Effector memory CD8-positive, alpha-beta T cell (primary cell): ENCODE measurements around the gene SLC35G6.
"Not testable (repeated sequence)": the region's sequence is repeated elsewhere in the genome, so short reads cannot be mapped to it uniquely, and the experiment has no call there.

ENCODE experiments used
- ATAC-seq: fragments of 150-1000 bp; cut with Tn5 transposase; replicated peaks from 2 replicates; pipeline ENCODE4 v1.10.0; 2021; ENCODE audit warnings: mild to moderate bottlenecking, moderate library complexity
- DNase-seq, 3 experiments: peaks; one replicate each; pipeline ENCODE4 v3.0.0; 2021
- H3K27ac Mint-ChIP-seq, 2 donors: one replicate each; pipeline ENCODE4 v1.8.0; 2022; ENCODE audit warnings: mild to moderate bottlenecking in 2 of 2, mixed read lengths in 2 of 2, moderate library complexity in 2 of 2
- H3K27me3 Mint-ChIP-seq, 2 donors: one replicate each; pipeline ENCODE4 v1.8.0; 2022; ENCODE audit warnings: mixed read lengths in 2 of 2
- H3K36me3 Mint-ChIP-seq: one replicate; pipeline ENCODE4 v1.8.0; 2022; ENCODE audit warnings: mild to moderate bottlenecking, moderate library complexity, mixed read lengths; ENCODE audit not compliant: insufficient read depth
- H3K4me1 Mint-ChIP-seq, 2 donors: one replicate each; pipeline ENCODE4 v1.8.0; 2022; ENCODE audit warnings: low read depth in 2 of 2, mixed read lengths in 2 of 2
- H3K4me3 Mint-ChIP-seq, 2 donors: one replicate each; pipeline ENCODE4 v1.8.0; 2022; ENCODE audit warnings: mild to moderate bottlenecking in 2 of 2, mixed read lengths in 2 of 2, moderate library complexity in 2 of 2
- H3K9me3 Mint-ChIP-seq, 2 donors: one replicate each; pipeline ENCODE4 v1.8.0; 2022; ENCODE audit warnings: mixed read lengths in 2 of 2
- total RNA-seq, 9 experiments: gene quantifications; one replicate each; lab custom pipeline; 2026; lab: John Stamatoyannopoulos, UW

The SLC35G6 gene
- total RNA-seq, result 0 to 0.50 (median 0) reads per million in 9 experiments

DNA sequence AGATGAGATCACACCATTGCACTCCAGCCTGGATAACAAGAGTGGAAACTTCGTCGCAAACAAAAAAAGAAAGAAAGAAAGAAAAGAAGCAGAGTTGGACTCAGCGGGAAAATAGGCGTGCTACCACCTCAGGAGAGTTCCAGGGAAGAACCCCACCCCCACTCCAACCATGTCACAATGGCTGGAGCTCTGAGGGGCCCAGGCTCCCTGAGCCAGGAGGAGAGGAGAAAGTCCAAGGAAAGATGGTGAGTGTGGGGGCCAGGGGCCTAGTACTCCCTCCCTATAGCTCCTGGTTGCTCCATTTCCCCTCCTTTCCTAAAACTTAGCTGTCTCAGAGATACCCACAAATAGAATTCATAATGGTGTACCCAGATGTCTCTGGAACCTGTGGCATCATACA, at the start of gene SLC35G6:
Gene SLC35G6 (plus strand): TSS at position 172 of the 400 bp plus-strand sequence. CDS start 71 bp downstream, at position 243.
- peaks cover 65 to 69% of the 10 kb centered on the region in 2 donors for H3K4me1 Mint-ChIP-seq
- peak within 1 kb of the TSS; percentile 91 to 99 for H3K4me3 Mint-ChIP-seq
- H3K36me3 Mint-ChIP-seq, result peaks cover 59% of the 10 kb centered on the region
- H3K27me3 Mint-ChIP-seq, H3K9me3 Mint-ChIP-seq, ATAC-seq, DNase-seq: not testable (repeated sequence)
- peak within 1 kb of the TSS; percentile 84 to 94 for H3K27ac Mint-ChIP-seq

- Mint-ChIP-seq H3K4me1 (peaks cover 16 to 19% of the 10 kb centered on the region in 2 donors), H3K9me3 (no peaks in the 10 kb centered on the region), H3K27me3 (no peaks in the 10 kb centered on the region), H3K27ac (no peak overlapping the region), H3K4me3 (no peak overlapping the region), H3K36me3 (peaks cover 21% of the 10 kb centered on the region)
- no peak for DNase-seq
- no peak for ATAC-seq
These were observed 49.0 kb upstream of the SLC35G6 start for GRCh38 chr17:7432296-7432695.

DNA sequence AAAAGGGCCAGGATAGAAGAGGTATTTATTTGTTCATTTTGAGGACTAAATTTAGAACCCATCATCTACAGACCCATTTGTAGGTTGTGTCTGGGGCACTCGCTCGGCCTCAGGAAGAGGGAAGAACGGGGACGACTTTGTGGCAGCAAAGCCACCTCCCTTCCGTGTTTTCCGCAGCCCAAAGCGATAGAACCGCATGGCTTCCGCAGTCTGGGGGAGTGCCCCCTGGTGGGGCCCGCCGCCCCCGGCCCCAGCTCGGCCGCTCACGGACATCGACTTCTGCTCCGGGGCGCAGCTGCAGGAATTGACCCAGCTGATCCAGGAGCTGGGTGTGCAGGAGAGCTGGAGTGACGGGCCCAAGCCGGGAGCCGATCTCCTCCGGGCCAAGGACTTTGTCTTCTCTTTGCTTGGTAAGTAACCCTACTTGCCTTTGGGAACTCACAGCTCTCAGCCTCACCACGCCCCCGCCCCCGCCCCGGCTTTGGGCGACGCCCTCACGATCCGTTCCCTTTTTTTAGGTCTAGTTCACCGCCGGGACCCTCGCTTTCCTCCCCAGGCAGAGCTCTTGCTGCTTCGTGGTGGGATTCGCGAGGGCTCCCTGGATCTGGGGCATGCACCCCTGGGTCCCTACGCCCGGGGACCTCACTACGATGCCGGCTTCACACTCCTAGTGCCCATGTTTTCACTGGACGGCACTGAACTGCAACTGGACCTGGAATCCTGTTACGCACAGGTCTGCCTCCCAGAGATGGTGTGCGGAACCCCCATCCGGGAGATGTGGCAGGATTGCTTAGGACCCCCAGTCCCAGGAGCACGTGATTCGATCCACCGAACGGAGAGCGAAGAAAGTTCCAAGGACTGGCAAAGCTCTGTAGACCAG, 45.3 kb upstream of the SLC35G6 start:
- no peaks in the 10 kb centered on the region for H3K9me3 Mint-ChIP-seq
- H3K4me3 Mint-ChIP-seq, result peak overlapping the region; percentile 93 to 97
- peak; percentile 11 to 41 (median 27) for DNase-seq
- H3K36me3 Mint-ChIP-seq, result peaks cover 28% of the 10 kb centered on the region
- H3K27me3 Mint-ChIP-seq, result peaks cover 22 to 34% of the 10 kb centered on the region in 2 donors
- peaks cover 34 to 41% of the 10 kb centered on the region in 2 donors for H3K4me1 Mint-ChIP-seq
- peak overlapping the region; percentile 90 to 93 for H3K27ac Mint-ChIP-seq
- ATAC-seq, result peak; percentile 37

DNA sequence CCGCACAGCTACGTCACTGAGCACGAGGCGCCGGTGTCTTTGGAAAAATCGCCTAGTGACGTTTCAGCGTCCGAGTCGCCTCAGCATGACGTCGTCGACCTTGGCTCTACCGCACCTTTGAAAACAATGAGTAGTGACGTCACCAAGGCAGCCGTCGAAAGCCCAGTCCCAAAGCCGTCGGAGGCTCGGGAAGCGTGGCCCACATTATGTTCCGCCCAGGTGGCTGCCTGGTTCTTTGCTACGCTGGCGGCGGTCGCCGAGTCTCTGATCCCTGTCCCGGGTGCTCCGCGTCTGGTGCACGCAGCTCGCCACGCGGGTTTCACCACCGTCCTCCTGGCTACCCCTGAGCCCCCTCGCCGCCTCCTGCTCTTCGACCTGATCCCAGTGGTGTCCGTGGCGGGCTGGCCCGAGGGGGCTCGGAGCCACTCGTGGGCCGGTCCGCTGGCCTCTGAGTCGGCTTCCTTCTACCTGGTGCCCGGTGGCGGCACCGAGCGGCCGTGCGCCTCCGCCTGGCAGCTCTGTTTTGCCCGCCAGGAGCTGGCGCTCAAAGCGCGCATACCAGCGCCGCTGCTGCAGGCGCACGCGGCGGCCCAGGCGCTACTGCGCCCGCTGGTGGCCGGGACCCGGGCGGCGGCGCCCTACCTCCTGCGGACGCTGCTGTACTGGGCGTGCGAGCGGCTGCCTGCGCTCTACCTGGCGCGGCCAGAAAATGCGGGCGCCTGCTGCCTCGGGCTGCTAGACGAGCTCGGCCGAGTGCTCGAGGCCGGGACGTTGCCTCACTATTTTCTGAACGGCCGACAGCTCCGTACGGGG, 44.5 kb upstream of the SLC35G6 start:
- ATAC-seq (peak; percentile 65), DNase-seq (peak; percentile 72 to 82 (median 78))
- Mint-ChIP-seq H3K9me3 (no peaks in the 10 kb centered on the region), H3K27me3 (peaks cover 29 to 43% of the 10 kb centered on the region in 2 donors), H3K4me3 (peak overlapping the region; percentile 93 to 97), H3K36me3 (peaks cover 28% of the 10 kb centered on the region), H3K4me1 (peaks cover 34 to 41% of the 10 kb centered on the region in 2 donors), H3K27ac (peak overlapping the region; percentile 68 to 93)

DNA sequence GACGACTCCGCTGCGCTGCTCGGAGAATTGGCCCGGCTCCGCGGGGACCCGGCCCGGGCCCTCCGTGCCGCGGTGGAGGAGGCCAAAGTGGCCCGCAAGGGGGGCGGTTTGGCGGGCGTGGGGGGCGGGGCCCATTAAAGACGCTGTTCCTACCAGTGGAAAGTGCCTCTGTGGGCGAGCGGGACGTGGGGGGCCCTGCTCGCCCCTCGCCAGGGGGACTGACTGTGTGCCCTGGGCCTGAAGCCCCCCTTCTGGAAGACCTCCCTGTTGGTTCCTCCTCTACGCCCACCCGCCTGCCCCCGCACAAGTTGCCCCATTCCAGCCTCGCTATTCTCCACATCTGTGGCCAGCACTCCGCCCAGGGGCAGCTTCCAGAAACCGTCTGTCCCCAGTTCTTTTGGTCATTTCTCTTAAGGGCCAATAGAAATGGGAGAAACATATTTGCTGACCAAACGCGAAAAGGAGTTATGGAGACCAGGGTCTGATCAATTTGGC, 43.8 kb upstream of the SLC35G6 start:
- Mint-ChIP-seq H3K4me3 (peak overlapping the region; percentile 93 to 97), H3K27ac (peak overlapping the region in 1 of 2 donors; percentile 93), H3K36me3 (peaks cover 28% of the 10 kb centered on the region), H3K27me3 (peaks cover 35 to 49% of the 10 kb centered on the region in 2 donors), H3K9me3 (no peaks in the 10 kb centered on the region), H3K4me1 (peaks cover 34 to 41% of the 10 kb centered on the region in 2 donors)
- no peak for ATAC-seq
- DNase-seq, result no peak

- Mint-ChIP-seq H3K9me3 (no peaks in the 10 kb centered on the region), H3K27ac (peak overlapping the region in 1 of 2 donors; percentile 16), H3K36me3 (peaks cover 28% of the 10 kb centered on the region), H3K4me3 (peak overlapping the region; percentile 60 to 76), H3K27me3 (peaks cover 40 to 53% of the 10 kb centered on the region in 2 donors), H3K4me1 (peaks cover 34 to 41% of the 10 kb centered on the region in 2 donors)
- DNase-seq (peak in 1 of 3 experiments; percentile 12), ATAC-seq (no peak)
These were observed 43.2 kb upstream of the SLC35G6 start for GRCh38 chr17:7437950-7438614.

DNA sequence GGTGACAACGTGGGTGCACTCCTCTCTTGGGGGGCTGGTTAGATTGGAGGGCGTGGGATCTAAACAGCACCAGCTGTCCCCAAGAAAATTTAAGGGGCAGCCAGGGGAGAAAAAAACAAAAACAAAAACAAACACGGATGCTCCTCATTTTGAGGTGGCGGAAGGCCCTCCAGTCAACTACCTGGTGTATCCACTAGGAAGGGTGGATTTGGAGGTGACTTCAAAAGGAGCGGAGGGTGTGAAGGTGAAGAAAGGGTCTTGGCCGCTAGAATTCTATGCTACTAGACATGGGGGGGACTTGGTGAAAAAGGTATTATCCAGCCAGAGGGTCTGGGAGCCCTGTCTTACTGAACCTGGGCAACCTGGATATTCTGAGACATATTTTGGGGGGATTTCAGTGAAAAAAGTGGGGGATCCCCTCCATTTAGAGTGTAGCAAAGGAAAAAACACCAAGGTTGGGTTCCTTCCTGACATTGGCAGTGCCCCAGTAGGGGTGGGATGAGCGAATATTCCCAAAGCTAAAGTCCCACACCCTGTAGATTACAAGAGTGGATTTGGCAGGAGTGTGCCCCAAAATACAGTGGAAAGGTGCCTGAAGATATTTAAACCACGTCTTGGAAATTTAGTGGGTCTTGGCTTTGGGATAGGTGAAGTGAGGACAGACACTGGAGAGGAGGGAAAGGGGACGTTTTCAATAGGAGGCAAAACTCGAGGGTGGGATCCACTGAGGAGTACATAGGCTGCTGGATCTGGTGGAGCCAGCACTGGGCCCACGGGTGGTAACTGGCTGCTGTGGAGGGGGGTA, 42.4 kb upstream of the SLC35G6 start:
- Mint-ChIP-seq H3K4me3 (peak overlapping the region; percentile 60 to 76), H3K27me3 (peaks cover 47 to 61% of the 10 kb centered on the region in 2 donors), H3K4me1 (peaks cover 34 to 41% of the 10 kb centered on the region in 2 donors), H3K27ac (peak overlapping the region in 1 of 2 donors; percentile 16), H3K36me3 (peaks cover 30% of the 10 kb centered on the region), H3K9me3 (no peaks in the 10 kb centered on the region)
- no peak for ATAC-seq
- no peak for DNase-seq

GRCh38 chr17:7439462-7440112, 41.7 kb upstream of the SLC35G6 start, which contains the start of gene FGF11:
Gene FGF11, plus strand, starts transcription at chr17:7439512. Its CDS starts 109 bp downstream, at chr17:7439621.
- H3K36me3 Mint-ChIP-seq, result peaks cover 30% of the 10 kb centered on the region
- H3K4me1 Mint-ChIP-seq, result peaks cover 34 to 41% of the 10 kb centered on the region in 2 donors
- DNase-seq (no peak), ATAC-seq (no peak)
- H3K27me3 Mint-ChIP-seq, result peaks cover 52 to 67% of the 10 kb centered on the region in 2 donors
- H3K4me3 Mint-ChIP-seq, result peak within 1 kb of the TSS; percentile 78 to 83
- no peaks in the 10 kb centered on the region for H3K9me3 Mint-ChIP-seq
- peak within 1 kb of the TSS; percentile 16 to 87 for H3K27ac Mint-ChIP-seq

- H3K27me3 Mint-ChIP-seq, result peaks cover 56 to 73% of the 10 kb centered on the region in 2 donors
- peak overlapping the region; percentile 78 to 83 for H3K4me3 Mint-ChIP-seq
- DNase-seq, result peak in 2 of 3 experiments; percentile 18 to 19
- no peaks in the 10 kb centered on the region for H3K9me3 Mint-ChIP-seq
- H3K4me1 Mint-ChIP-seq, result peaks cover 33 to 39% of the 10 kb centered on the region in 2 donors
- peaks cover 25% of the 10 kb centered on the region for H3K36me3 Mint-ChIP-seq
- ATAC-seq, result no peak
- H3K27ac Mint-ChIP-seq, result peak overlapping the region in 1 of 2 donors; percentile 87
These were observed 41.0 kb upstream of the SLC35G6 start for GRCh38 chr17:7440113-7440833.

GRCh38 chr17:7440834-7441195, 40.4 kb upstream of the SLC35G6 start:
- peaks cover 37 to 40% of the 10 kb centered on the region in 2 donors for H3K4me1 Mint-ChIP-seq
- H3K9me3 Mint-ChIP-seq, result no peaks in the 10 kb centered on the region
- peaks cover 23% of the 10 kb centered on the region for H3K36me3 Mint-ChIP-seq
- no peak overlapping the region for H3K27ac Mint-ChIP-seq
- ATAC-seq, result no peak
- peak overlapping the region; percentile 78 to 83 for H3K4me3 Mint-ChIP-seq
- H3K27me3 Mint-ChIP-seq, result peaks cover 61 to 79% of the 10 kb centered on the region in 2 donors
- no peak for DNase-seq

- Mint-ChIP-seq H3K27ac (no peak overlapping the region), H3K4me1 (peaks cover 33 to 39% of the 10 kb centered on the region in 2 donors), H3K36me3 (peaks cover 19% of the 10 kb centered on the region), H3K4me3 (no peak overlapping the region), H3K27me3 (peaks cover 66 to 83% of the 10 kb centered on the region in 2 donors), H3K9me3 (no peaks in the 10 kb centered on the region)
- DNase-seq (no peak), ATAC-seq (no peak)
These were observed 40.0 kb upstream of the SLC35G6 start for GRCh38 chr17:7441266-7441665.
